NCI-H187 treated with DMSO at 0.1 percent for 48 hours (cell line): ENCODE measurements around the gene SSR4.

Experiments used
- DNase-seq: peaks from one replicate; lab custom pipeline; 2025; lab: John Stamatoyannopoulos, UW

The SSR4 gene

DNA sequence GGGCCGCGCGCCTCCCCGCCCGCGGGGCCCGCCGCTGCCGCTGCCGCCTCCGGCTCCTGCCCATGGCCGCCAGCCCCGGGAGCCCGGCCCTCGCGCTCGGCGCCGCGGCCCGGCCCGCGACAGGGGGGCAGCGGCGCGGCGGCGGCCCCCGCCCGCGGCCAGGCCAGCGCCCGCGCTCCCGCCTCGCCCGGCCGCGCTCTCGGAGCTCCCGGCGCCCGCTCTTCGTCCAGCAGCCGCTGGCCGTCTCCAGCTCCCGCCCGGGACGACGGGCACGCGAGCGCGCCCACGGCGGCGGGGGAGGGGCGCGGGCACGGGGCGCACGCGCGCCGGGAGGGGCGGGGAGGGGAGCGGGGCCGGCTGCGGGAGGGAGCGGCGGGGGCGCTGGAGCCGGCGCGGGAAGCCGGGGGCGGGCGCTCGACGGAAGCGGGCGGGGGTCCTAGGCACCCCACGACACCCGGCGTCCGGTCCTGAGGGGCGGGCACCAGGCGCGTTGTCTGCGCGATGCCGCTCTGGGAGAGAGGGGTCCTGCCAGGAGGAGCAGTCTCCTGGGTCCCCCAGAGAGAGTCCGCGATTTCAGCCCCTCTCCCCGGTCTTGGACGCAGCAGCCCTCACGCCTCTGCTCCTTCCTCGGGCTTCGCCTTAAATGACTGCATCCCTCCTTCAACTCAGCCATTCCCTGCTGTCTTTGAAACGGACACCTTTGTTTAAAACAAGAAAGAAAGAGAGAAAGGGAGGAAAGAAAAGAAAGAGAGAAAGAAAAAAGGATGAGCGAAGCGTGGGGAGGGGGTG, 36.4 kb downstream of the SSR4 start:
- DNase-seq, result no peak

DNA sequence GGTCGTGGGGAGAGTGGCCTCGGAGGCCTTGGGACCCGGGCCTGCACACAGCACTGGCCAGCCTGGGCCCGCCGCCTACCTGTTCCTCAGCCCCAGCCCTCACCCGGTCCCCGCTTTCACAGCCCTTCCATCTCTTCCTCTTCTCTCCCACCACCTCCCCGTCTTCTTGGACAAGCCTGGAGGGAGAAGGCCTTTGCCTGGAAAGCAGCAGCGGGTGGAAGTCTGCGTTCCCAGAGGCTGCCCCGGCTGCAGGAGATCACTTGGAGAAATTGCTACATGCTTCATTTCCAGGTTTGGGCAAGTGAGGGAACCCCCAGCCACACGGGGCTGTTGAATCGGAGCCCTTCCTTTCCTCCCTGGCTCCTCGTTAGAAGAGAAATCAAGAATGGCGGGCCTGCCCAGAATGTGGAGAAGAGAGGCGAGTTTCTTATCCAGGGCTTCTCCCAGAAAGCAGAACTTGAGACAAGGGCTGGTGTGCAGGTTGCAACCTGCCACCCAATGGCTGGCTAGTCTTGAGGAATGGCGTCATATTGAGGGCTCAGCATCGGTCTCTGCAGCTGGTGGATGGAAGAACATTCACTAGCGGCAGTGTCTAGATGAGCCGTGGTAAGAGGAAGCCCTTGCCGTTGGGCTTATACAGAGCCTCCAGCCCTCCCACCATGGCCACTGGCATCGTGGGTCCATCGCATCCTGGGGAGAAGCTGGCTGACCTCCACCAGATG, 37.1 kb downstream of the SSR4 start:
- no peak for DNase-seq

DNA sequence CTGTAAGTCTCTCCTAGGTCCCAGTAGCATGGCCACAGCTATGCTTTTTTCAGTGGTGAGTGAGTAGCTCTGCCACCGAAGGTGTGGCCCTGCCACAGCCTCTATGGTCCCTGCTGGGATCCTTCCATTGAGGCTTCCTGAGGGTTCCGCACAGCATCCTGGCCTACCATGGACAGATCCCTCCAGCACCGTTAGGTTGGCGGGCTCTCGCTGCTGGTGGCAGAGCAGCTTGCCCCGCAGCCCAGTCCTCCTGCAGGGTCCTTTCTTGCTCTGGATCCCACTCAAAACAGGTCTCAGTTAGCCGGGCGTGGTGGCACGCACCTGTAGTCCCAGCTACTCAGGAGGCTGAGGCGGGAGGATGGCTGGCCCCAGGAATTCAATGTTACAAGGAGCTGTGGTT, 38.3 kb downstream of the SSR4 start:
- no peak for DNase-seq

DNA sequence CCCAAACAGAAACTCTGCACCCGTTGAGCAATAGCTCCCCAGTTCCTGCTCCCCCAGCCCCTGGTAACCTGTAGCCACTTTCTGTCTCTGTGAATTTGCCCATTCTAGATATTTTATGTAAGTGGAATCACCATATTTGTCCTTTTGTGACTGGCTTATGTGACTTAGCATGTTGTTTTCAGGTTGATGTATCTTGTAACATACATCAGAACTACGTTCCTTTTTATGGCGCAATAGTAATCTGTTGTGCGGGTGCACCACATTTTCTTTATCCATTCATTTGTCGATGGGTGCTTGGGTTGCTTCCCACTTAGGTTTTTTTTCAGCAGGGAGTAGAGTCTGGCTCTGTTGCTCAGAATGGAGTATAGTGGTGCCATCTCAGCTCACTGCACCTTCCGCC, 42.5 kb downstream of the SSR4 start:
- no peak for DNase-seq

GRCh38 chrX:153844509-153845082, 50.1 kb downstream of the SSR4 start:
- DNase-seq, result no peak

DNA sequence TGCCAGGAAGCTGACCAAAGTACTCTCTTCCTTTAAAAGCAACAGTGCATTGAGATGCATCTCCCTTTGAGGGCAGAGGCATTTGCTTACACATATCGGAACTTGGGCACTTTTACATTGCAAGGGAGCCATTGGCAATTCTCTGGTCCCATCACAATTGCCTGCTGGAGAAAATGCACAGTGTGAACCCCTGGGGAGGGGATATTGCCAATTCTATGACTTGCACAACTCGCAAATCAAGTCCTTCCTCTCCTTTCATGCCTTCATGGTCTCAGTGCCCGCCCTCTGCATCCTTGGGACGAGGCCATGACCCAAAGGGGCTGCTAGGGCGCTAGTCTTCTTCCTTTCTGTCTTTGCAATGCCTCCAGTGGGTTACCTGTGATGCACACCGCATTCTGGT, 50.7 kb downstream of the SSR4 start:
- no peak for DNase-seq

- no peak for DNase-seq
Observed at GRCh38 chrX:153845842-153846241, 51.4 kb downstream of the SSR4 start.
